Lung (tissue), 12 donors: ENCODE results near the gene TBKBP1. TPM values are rescaled to one million over a fixed set of nuclear protein-coding genes. Genes with fewer than 3 reads are reported as not detected.

ENCODE experiments used
- ATAC-seq: fragments of 200-7000 bp; cut with Tn5 transposase; one replicate; pipeline ENCODE4 v1.9.1; 2020; ENCODE audit warnings: moderate number of reproducible peaks; ENCODE audit not compliant: insufficient read depth, low FRiP score
- DNase-seq, 3 donors: peaks; one replicate each; pipeline ENCODE4 v3.0.0-alpha.2; 2013 to 2017
- H3K27ac ChIP-seq, 2 donors: one replicate each; pipeline ENCODE4 v1.5.1; 2013; ENCODE audit warnings: mild to moderate bottlenecking in 2 of 2, moderate library complexity in 2 of 2, control low read depth in 1 of 2, inconsistent platforms in 1 of 2, low read depth in 1 of 2, low read length in 1 of 2
- H3K27me3 ChIP-seq, 3 donors: one replicate each; pipeline ENCODE4 v1.5.1; 2013; ENCODE audit warnings: low read length in 2 of 3; ENCODE audit not compliant: control insufficient read depth in 3 of 3, insufficient read depth in 3 of 3
- H3K36me3 ChIP-seq, 4 donors: one replicate each; pipeline ENCODE4 v1.5.1; 2013; ENCODE audit warnings: low read length in 4 of 4, mild to moderate bottlenecking in 1 of 4, moderate library complexity in 1 of 4; ENCODE audit not compliant: control insufficient read depth in 4 of 4, insufficient read depth in 4 of 4
- H3K4me1 ChIP-seq, 5 donors: one replicate each; pipeline ENCODE4 v1.5.1; 2013; ENCODE audit warnings: low read length in 5 of 5, mild to moderate bottlenecking in 2 of 5, moderate library complexity in 1 of 5; ENCODE audit not compliant: control insufficient read depth in 5 of 5, insufficient read depth in 5 of 5
- H3K4me3 ChIP-seq: one replicate; pipeline ENCODE4 v1.5.1; 2013; ENCODE audit warnings: mild to moderate bottlenecking, control low read depth, moderate library complexity
- H3K9ac ChIP-seq, 2 donors: one replicate each; pipeline ENCODE4 v1.5.1; 2013; ENCODE audit warnings: low read length in 2 of 2, control low read depth in 1 of 2; ENCODE audit not compliant: insufficient read depth in 1 of 2
- H3K9me3 ChIP-seq, 4 donors: one replicate each; pipeline ENCODE4 v1.5.1; 2013; ENCODE audit warnings: low read length in 3 of 4, mild to moderate bottlenecking in 1 of 4, moderate library complexity in 1 of 4; ENCODE audit not compliant: control insufficient read depth in 4 of 4, insufficient read depth in 3 of 4
- CTCF ChIP-seq: IDR thresholded peaks from 2 replicates; pipeline ENCODE4 v1.5.1; 2012; ENCODE audit warnings: mild to moderate bottlenecking; ENCODE audit errors: control extremely low read depth, extremely low read depth
- WGBS, 2 donors: extraction: QIAGEN DNeasy Blood & Tissue Kit; methylation state at CpG; one replicate each; pipeline ENCODE4 v1.1.7; 2013; 5-methylcytosine and 5-hydroxymethylcytosine counted together
- polyA plus RNA-seq, 2 donors: library from polyadenylated mRNA; stranded (reverse); fragments of 200-250 nt; gene quantifications; one replicate each; pipeline ENCODE4 v1.2.1, GENCODE V29; 2013
- total RNA-seq, 2 donors: library from RNA; depleted of rRNA in 1 of 2; stranded (reverse); fragments of >200 nt in 1 of 2; gene quantifications; one replicate each; pipeline ENCODE4 v1.2.1, GENCODE V29; 2014 to 2021
- donor health status: control.
- donor health status: control.
- donor health status: Bipolar disorder and iron deficiency.
- donor health status: healthy.
- donor health status: DM: yes; HTN: yes; CAD: no.

The TBKBP1 gene
- total and polyA plus RNA-seq, 4 donors = 9.0 to 14.0 (median 12.1) TPM

GRCh38 chr17:47651704-47652103 is 42.3 kb upstream of the TBKBP1 start:
- peaks cover 15 to 47% (median 21%) of the 10 kb centered on the region in 4 donors for H3K36me3 ChIP-seq
- H3K9ac ChIP-seq = peak overlapping the region in 1 of 2 donors; percentile 68
- no peak for TF ChIP-seq CTCF
- peaks cover 0 to 19% (median 7%) of the 10 kb centered on the region in 5 donors for H3K4me1 ChIP-seq
- DNase-seq (no peak), ATAC-seq (no peak)
- 51 to 63% methylated on average over 2 of the region's 2 CpGs for WGBS, 2 donors
- H3K27ac ChIP-seq = no peak overlapping the region
- no peaks in the 10 kb centered on the region for H3K9me3 ChIP-seq
- no peaks in the 10 kb centered on the region for H3K27me3 ChIP-seq
- no peak overlapping the region for H3K4me3 ChIP-seq

GRCh38 chr17:47652570-47652969 is 41.4 kb upstream of the TBKBP1 start:
- Histone ChIP-seq H3K27ac (no peak overlapping the region), H3K4me1 (peaks cover 0 to 19% (median 7%) of the 10 kb centered on the region in 5 donors), H3K9me3 (no peaks in the 10 kb centered on the region), H3K4me3 (no peak overlapping the region), H3K27me3 (no peaks in the 10 kb centered on the region), H3K36me3 (peaks cover 21 to 55% (median 29%) of the 10 kb centered on the region in 4 donors), H3K9ac (no peak overlapping the region)
- ATAC-seq = no peak
- no peak for DNase-seq
- no peak for TF ChIP-seq CTCF
- 76 to 81% methylated on average over 6 of the region's 6 CpGs for WGBS, 2 donors

GRCh38 chr17:47653442-47653841 is 40.5 kb upstream of the TBKBP1 start:
- peaks cover 0 to 19% (median 7%) of the 10 kb centered on the region in 5 donors for H3K4me1 ChIP-seq
- H3K36me3 ChIP-seq = peaks cover 25 to 64% (median 37%) of the 10 kb centered on the region in 4 donors
- no peak for ATAC-seq

More at GRCh38 chr17:47653442-47653841, 40.5 kb upstream of the TBKBP1 start:
- Histone ChIP-seq H3K27ac (no peak overlapping the region), H3K27me3 (no peaks in the 10 kb centered on the region), H3K9me3 (no peaks in the 10 kb centered on the region), H3K4me3 (no peak overlapping the region), H3K9ac (no peak overlapping the region)
- no peak for DNase-seq
- no peak for TF ChIP-seq CTCF
- WGBS, 2 donors = 63 to 90% methylated on average over 2 of the region's 2 CpGs
